Glutamatergic neuron (in vitro differentiated cells): ENCODE measurements around the gene SKI. TPM values are rescaled to one million over a fixed set of nuclear protein-coding genes. Genes with fewer than 3 reads are reported as not detected.

ENCODE experiments used
- DNase-seq: peaks from one replicate; pipeline ENCODE4 v3.0.0; 2022
- H3K27ac Mint-ChIP-seq: one replicate; pipeline ENCODE4 v1.8.0; 2020; ENCODE audit warnings: mild to moderate bottlenecking, mixed read lengths, inconsistent platforms; ENCODE audit not compliant: unreplicated experiment
- H3K27me3 Mint-ChIP-seq: one replicate; pipeline ENCODE4 v1.8.0; 2020; ENCODE audit warnings: mild to moderate bottlenecking, moderate library complexity, mixed read lengths, inconsistent platforms; ENCODE audit not compliant: unreplicated experiment
- H3K36me3 Mint-ChIP-seq: one replicate; pipeline ENCODE4 v1.8.0; 2020; ENCODE audit warnings: mild to moderate bottlenecking, mixed read lengths, inconsistent platforms; ENCODE audit not compliant: unreplicated experiment
- H3K4me1 Mint-ChIP-seq: one replicate; pipeline ENCODE4 v1.8.0; 2020; ENCODE audit warnings: mild to moderate bottlenecking, low read depth, mixed read lengths, inconsistent platforms; ENCODE audit not compliant: unreplicated experiment
- H3K4me3 Mint-ChIP-seq: one replicate; pipeline ENCODE4 v1.8.0; 2020; ENCODE audit warnings: mild to moderate bottlenecking, mixed read lengths, inconsistent platforms; ENCODE audit not compliant: unreplicated experiment
- H3K9me3 Mint-ChIP-seq: one replicate; pipeline ENCODE4 v1.8.0; 2020; ENCODE audit warnings: mild to moderate bottlenecking, moderate library complexity, mixed read lengths, inconsistent platforms; ENCODE audit not compliant: unreplicated experiment
- total RNA-seq: library from RNA; stranded (reverse); fragmentation: NEBNext Ultra II Directional; extraction: Animal tissue kit (Norgen Biotek cat#: 25700); gene quantifications from one replicate; pipeline ENCODE4 v1.2.1, GENCODE V29; 2021; ENCODE audit not compliant: unreplicated experiment
- TF ChIP-seq, protein P1 (sequence below): fragments of 200-600 bp; sonication (generic); IDR thresholded peaks from one replicate; pipeline ENCODE4 v1.5.0; 2021; ENCODE audit not compliant: partially characterized antibody, unreplicated experiment

SKI gene
- total RNA-seq, 1 donor from 2014 or later, result 143 TPM

GRCh38 chr1:2188336-2188735 is 39.8 kb upstream of the SKI start:
- TF ChIP-seq, protein P1, sequence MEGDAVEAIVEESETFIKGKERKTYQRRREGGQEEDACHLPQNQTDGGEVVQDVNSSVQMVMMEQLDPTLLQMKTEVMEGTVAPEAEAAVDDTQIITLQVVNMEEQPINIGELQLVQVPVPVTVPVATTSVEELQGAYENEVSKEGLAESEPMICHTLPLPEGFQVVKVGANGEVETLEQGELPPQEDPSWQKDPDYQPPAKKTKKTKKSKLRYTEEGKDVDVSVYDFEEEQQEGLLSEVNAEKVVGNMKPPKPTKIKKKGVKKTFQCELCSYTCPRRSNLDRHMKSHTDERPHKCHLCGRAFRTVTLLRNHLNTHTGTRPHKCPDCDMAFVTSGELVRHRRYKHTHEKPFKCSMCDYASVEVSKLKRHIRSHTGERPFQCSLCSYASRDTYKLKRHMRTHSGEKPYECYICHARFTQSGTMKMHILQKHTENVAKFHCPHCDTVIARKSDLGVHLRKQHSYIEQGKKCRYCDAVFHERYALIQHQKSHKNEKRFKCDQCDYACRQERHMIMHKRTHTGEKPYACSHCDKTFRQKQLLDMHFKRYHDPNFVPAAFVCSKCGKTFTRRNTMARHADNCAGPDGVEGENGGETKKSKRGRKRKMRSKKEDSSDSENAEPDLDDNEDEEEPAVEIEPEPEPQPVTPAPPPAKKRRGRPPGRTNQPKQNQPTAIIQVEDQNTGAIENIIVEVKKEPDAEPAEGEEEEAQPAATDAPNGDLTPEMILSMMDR, result no peak
- no peak overlapping the region for H3K4me3 Mint-ChIP-seq
- H3K4me1 Mint-ChIP-seq, result peaks cover 20% of the 10 kb centered on the region
- no peak for DNase-seq
- peak overlapping the region; percentile 88 for H3K27ac Mint-ChIP-seq
- no peaks in the 10 kb centered on the region for H3K36me3 Mint-ChIP-seq
- peaks cover 21% of the 10 kb centered on the region for H3K27me3 Mint-ChIP-seq
- peaks cover 16% of the 10 kb centered on the region for H3K9me3 Mint-ChIP-seq

- TF ChIP-seq, protein P1, result no peak
- H3K27ac Mint-ChIP-seq, result peak overlapping the region; percentile 92
- DNase-seq, result peak; percentile 96
- peaks cover 16% of the 10 kb centered on the region for H3K9me3 Mint-ChIP-seq
- H3K4me1 Mint-ChIP-seq, result peaks cover 16% of the 10 kb centered on the region
- peaks cover 19% of the 10 kb centered on the region for H3K27me3 Mint-ChIP-seq
- H3K4me3 Mint-ChIP-seq, result peak overlapping the region; percentile 63
- H3K36me3 Mint-ChIP-seq, result no peaks in the 10 kb centered on the region
Measured at GRCh38 chr1:2189459-2190425, 38.4 kb upstream of the SKI start.

GRCh38 chr1:2190491-2190976 is 37.6 kb upstream of the SKI start:
- H3K27me3 Mint-ChIP-seq, result peaks cover 16% of the 10 kb centered on the region
- DNase-seq, result no peak
- H3K27ac Mint-ChIP-seq, result peak overlapping the region; percentile 78
- H3K36me3 Mint-ChIP-seq, result no peaks in the 10 kb centered on the region
- peak overlapping the region; percentile 46 for H3K4me3 Mint-ChIP-seq
- peaks cover 14% of the 10 kb centered on the region for H3K9me3 Mint-ChIP-seq
- TF ChIP-seq, protein P1, result no peak
- H3K4me1 Mint-ChIP-seq, result peaks cover 14% of the 10 kb centered on the region

- H3K27me3 Mint-ChIP-seq, result peaks cover 14% of the 10 kb centered on the region
- peaks cover 10% of the 10 kb centered on the region for H3K4me1 Mint-ChIP-seq
- TF ChIP-seq, protein P1, result no peak
- H3K9me3 Mint-ChIP-seq, result peaks cover 11% of the 10 kb centered on the region
- no peaks in the 10 kb centered on the region for H3K36me3 Mint-ChIP-seq
- peak overlapping the region; percentile 30 for H3K4me3 Mint-ChIP-seq
- H3K27ac Mint-ChIP-seq, result no peak overlapping the region
- no peak for DNase-seq
Measured at GRCh38 chr1:2192031-2192995, 35.8 kb upstream of the SKI start.
